ENCODE results near the gene RPS6KL1. TPM values are rescaled to one million over a fixed set of nuclear protein-coding genes. Genes with fewer than 3 reads are reported as not detected.

Gene RPS6KL1
- total and polyA plus RNA-seq, 11 donors, result 8.3 to 26.8 (median 17.8) TPM

- TF ChIP-seq CTCF (IDR thresholded peaks at IDR 0.05), result no peak
- no peak for TF ChIP-seq POLR2A (IDR thresholded peaks at IDR 0.05)
- 49 to 62% (median 53%) methylated on average over 12 to 13 of the region's 13 CpGs for WGBS, 4 donors
- H3K27me3 ChIP-seq, result no peaks in the 10 kb centered on the region
- peaks cover 0 to 18% (median 5%) of the 10 kb centered on the region in 12 donors for H3K4me1 ChIP-seq
- intact Hi-C loops (cut with DNase I), result no loop called here
- peak in 1 of 5 donors; percentile 58 for DNase-seq
- ATAC-seq, result peak in 1 of 4 donors; percentile 23
- H3K4me3 ChIP-seq, result no peak within 1 kb of the TSS
- H3K9me3 ChIP-seq, result no peaks in the 10 kb centered on the region
- H3K27ac ChIP-seq, result no peak within 1 kb of the TSS
- H3K36me3 ChIP-seq, result no peaks in the 10 kb centered on the region
These were observed 46.8 kb downstream of the RPS6KL1 start, which contains the start of gene PROX2 for GRCh38 chr14:74875941-74876913. Gene PROX2 (minus strand): TSS chr14:74876145. CDS start chr14:74863834, 12,311 bp downstream.

- ATAC-seq, result no peak
- 94 to 97% (median 96%) methylated on average over 5 of the region's 5 CpGs for WGBS, 4 donors
- TF ChIP-seq CTCF (IDR thresholded peaks at IDR 0.05) (no peak), POLR2A (IDR thresholded peaks at IDR 0.05) (no peak)
- Histone ChIP-seq H3K36me3 (no peaks in the 10 kb centered on the region), H3K4me1 (peaks cover 0 to 13% (median 0%) of the 10 kb centered on the region in 12 donors), H3K9me3 (no peaks in the 10 kb centered on the region), H3K4me3 (no peak overlapping the region), H3K27ac (no peak overlapping the region), H3K27me3 (no peaks in the 10 kb centered on the region)
- DNase-seq, result no peak
- intact Hi-C loops (cut with DNase I), result no loop called here
These were observed 47.9 kb downstream of the RPS6KL1 start for GRCh38 chr14:74875204-74875603.

GRCh38 chr14:74871819-74872218, 51.2 kb downstream of the RPS6KL1 start:
- H3K27ac ChIP-seq, result no peak overlapping the region
- peaks cover 0 to 24% (median 0%) of the 10 kb centered on the region in 12 donors for H3K4me1 ChIP-seq
- intact Hi-C loops (cut with DNase I), result no loop called here
- H3K27me3 ChIP-seq, result no peaks in the 10 kb centered on the region
- no peaks in the 10 kb centered on the region for H3K36me3 ChIP-seq
- WGBS, 4 donors, result 84 to 89% (median 86%) methylated on average over 4 of the region's 4 CpGs
- ATAC-seq (no peak), DNase-seq (no peak)
- no peak for TF ChIP-seq POLR2A (IDR thresholded peaks at IDR 0.05)
- no peak for TF ChIP-seq CTCF (IDR thresholded peaks at IDR 0.05)
- H3K9me3 ChIP-seq, result no peaks in the 10 kb centered on the region
- H3K4me3 ChIP-seq, result no peak overlapping the region

GRCh38 chr14:74868739-74869138, 54.3 kb downstream of the RPS6KL1 start:
- Histone ChIP-seq H3K36me3 (no peaks in the 10 kb centered on the region), H3K4me3 (no peak overlapping the region), H3K27ac (no peak overlapping the region), H3K4me1 (peaks cover 0 to 13% (median 0%) of the 10 kb centered on the region in 12 donors), H3K9me3 (no peaks in the 10 kb centered on the region), H3K27me3 (no peaks in the 10 kb centered on the region)
- WGBS, 4 donors, result 92 to 95% (median 93%) methylated on average over 8 of the region's 8 CpGs
- DNase-seq, result no peak
- TF ChIP-seq POLR2A (IDR thresholded peaks at IDR 0.05) (no peak), CTCF (IDR thresholded peaks at IDR 0.05) (no peak)
- no peak for ATAC-seq
- intact Hi-C loops (cut with DNase I), result loop anchor here in 1 of 10 donors (10.0 kb wide), 1 partner anchor 436 kb away; no protein-coding TSS in a partner anchor

All from heart left ventricle (tissue), 16 donors.